HG02759 (cell line): ENCODE measurements around the gene KCTD20.

Experiments
- ATAC-seq: cut with Tn5 transposase; IDR thresholded peaks from one replicate; pipeline ENCODE4 v1.9.1; 2021; ENCODE audit warnings: mild to moderate bottlenecking, moderate library complexity; ENCODE audit not compliant: unreplicated experiment

KCTD20 gene

DNA sequence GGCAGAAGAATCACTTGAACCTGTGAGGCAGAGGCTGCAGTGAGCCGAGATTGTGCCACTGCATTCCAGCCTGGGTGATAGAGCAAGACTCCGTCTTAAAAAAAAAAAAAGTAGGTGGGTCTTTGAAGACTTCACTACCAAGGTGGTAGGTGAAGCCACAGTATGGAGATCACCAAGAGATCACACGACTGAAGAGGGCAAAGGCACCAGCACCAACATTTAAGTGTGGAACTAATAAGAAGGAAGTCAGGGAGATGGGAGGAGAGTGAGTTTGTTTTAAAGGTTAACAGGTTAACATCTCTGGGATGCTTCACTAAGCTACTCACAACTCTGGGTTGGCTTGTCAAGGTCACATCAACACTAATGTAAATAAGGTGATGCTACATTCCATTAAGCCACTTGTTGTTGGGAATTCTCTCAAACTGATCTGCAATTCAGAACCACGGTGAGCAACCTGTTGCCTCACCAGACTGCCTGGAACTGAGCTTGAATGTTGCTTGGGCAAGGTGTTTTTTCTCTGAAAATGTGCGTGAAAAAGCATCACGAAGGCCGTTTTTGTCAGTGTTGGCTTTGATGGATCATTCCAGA lies 48.7 kb downstream of the KCTD20 start:
- no peak for ATAC-seq

DNA sequence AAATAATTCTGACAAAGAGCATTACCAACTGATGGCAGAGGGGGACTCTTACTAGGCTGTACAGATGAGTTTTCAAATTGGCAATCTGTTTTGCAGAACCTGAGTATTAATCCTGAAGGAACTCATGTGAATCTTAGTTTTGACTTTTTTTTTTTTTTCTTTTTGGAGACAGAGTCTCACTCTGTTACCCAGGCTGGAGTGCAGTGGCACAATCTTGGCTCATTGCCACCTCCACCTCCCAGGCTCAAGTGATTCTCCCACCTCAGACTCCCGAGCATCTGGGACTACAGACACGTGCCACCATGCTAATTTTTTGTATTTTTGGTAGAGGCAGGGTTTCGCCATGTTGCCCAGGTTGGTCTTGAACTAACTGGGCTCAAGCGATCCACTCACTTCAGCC lies 49.3 kb downstream of the KCTD20 start:
- ATAC-seq = no peak

DNA sequence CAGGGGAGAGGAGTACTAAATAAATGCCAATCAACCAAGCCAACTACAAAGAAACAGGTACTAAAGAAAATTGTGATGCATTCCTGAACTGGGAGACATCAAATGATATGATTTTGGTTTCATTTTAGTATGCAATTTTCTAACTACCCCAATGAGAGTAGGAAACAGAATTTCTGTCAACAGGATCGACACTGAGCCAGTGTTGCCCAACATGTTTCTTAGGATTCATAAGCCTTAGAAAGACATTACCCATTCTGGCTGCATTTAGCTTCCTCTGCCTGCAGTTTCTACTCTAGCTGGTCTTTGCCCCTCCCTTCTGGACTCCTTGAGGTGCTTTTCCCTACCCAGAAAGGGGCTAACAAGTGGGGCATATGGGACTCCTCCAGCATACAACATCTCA lies 49.8 kb downstream of the KCTD20 start:
- ATAC-seq = no peak

DNA sequence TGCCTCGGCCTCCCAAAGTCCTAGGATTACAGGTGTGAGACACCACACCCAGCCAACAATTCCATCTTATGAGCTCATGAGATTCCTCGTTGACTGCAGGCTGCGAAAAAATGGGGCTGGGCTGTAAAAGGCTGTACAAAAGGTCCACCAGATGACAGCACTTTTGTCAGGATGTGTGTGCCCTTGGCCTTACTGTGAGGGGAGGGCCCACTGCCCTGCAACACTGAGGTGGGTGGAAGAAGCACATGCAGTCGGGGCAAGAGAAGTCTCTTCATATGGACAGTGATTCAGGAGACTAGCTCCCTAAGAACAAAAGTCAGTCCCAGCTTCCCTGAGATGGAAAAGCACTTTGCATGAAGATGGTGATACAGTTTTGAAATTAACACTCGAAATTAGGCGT lies 50.5 kb downstream of the KCTD20 start:
- no peak for ATAC-seq

DNA sequence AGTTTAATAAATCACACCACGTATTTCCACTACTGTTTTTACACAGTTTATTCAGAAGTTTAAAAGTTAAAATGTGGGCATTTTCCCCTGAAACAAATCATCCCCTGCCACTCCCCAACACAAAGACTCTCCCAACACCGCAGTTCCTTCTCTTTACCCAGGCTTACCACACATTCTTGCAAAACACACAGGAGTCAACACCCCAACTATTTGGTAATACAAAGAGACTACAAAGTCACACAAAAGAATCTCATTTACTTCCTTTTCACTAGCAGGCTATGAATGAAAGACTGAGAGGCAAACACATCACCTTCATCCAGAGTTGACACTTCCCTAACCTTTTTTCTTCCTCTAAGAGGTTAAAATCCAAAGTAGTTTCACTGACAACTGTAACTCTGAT lies 51.1 kb downstream of the KCTD20 start:
- ATAC-seq = no peak

DNA sequence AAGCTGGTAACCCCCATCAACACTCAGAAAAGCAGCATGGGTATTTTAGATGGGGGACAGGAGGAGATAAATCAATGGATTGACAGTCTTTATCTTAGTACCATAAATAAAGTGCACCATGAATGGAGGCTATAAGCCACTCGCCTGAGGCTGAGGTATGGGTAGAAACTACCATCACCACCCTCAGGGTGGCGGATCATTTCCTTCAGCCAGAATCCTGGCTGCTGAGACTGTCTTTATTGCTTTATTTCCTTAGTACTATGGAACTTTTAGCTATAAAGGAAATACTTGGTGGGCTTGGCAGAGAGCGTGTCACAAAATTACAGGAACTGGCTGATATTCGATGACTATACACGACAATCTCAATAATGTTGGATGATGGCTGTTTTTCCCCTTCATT lies 52.3 kb downstream of the KCTD20 start:
- no peak for ATAC-seq

DNA sequence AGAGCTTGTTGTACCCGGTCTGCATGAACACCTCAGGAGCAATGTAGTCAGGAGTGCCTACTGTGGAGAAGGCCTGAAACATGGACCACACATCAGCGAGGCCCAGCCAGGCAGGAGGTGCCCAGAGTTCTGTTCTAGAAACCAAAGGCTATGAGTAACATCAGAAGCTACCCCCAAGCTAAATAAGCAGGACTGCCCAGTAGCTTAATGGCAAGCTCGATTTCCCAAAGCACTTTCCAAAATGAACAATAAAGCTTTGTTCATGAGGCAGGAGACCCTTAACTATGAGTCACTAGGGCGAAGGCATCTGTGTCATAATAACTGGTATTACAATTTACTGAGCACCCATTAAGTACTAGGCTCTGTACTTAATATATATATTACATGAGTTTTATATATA lies 57.1 kb downstream of the KCTD20 start:
- no peak for ATAC-seq

DNA sequence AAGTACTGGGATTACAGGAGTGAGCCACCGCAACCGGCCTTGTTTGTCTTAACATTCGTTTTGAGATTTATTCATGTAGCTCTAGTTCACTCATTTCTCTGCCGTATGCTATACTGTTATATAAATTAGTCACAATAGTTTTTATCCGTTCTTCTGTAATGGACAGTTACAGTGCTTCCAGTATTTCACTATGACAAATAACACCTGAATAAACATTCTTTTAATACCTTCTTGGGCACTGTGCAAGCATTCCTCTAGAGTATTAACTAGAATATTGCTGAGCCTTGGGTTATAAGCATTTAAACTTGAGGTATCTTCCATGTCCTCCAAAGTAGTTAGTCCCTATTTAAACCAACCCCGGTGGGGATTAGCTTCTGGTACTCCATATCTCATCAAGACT lies 58.9 kb downstream of the KCTD20 start:
- ATAC-seq = no peak

DNA sequence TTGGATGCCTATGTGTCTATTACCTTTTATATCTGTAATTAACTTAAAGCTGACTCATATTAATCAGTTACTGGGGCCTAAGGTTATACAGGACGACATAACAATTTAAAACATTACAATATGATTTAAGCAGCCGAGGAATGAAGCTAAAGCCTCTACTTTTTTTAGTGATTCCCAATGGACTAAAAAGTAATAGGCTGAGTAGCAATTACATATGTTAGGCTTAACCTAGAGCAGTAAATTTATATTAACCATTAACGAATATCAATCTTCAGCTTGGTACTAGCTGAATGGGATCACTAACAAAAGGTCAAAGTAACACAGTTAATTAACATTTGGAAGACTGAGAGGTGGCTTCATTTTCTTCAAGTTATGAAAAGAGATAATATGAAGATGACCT lies 61.4 kb downstream of the KCTD20 start:
- no peak for ATAC-seq

DNA sequence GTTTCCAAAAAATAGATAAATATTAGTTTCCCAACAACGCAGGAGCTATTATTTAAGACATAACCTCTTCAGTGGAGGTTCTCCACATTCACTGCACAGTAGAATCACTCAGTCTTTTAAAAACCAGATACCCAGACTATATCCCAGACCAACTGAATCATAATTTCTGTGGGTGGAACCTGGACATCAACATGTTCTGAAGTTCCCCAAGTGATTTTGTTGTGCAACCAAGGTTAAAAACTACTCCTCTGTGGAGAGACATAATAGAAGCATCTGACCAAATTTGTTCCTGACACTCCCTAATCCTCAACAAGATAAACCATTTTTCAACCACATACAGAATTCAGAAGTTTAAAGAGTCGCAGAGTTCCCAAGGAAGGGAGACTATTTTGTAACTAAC lies 62.2 kb downstream of the KCTD20 start:
- ATAC-seq = no peak

DNA sequence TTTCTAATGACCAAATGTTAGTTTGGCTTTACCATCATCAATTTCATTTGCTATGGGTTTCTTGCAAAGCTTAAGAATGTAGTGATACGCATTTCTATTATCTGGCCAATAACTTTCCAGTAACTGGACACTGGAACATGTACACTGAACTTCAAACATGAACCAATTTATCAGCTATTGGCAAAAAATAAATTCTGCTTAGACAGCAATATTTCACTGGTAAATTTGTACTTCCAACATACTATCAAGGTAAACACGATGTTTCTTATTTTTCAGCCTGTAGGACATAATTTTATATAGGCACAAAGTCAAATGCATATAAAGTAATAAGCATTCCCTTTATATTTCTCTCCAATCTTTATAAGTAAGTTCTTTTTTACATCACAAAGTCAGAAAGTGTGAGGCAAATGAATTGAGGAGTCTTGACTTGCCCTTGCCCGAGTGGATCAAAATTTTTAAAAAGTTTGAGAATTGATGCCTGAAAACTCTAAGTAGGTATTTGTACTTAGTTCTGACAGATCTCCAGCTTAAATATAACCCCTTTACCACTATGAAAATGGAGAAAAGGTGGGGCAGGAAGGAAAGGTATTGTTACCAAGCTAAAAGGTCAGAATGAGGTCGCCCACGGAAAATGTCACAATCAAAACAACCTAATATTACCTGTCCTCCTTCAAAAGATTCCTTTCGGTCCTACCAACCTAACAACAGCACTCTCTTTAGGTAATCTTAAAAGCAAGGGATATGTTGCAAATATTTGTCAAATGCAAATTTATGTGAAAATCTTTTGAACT lies 63.1 kb downstream of the KCTD20 start:
- ATAC-seq = no peak

DNA sequence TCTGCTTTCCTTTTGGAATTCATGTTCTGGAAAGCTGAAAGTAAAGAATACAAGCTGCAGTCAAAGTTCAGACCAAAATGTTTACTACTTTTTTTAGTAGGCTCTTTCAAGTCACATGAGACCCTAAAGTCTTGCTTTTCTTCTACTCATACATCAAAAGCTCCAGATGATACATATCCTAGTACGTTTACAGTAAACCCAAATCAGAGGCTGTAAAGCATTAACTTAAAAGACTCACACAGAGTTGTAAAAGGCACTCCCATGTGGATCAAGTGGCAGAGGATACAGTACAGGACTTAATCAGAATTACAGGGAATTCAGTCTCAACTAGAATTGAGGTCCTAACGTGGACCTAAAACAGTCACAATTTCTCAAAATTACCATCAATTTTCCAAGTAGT lies 63.8 kb downstream of the KCTD20 start:
- no peak for ATAC-seq

DNA sequence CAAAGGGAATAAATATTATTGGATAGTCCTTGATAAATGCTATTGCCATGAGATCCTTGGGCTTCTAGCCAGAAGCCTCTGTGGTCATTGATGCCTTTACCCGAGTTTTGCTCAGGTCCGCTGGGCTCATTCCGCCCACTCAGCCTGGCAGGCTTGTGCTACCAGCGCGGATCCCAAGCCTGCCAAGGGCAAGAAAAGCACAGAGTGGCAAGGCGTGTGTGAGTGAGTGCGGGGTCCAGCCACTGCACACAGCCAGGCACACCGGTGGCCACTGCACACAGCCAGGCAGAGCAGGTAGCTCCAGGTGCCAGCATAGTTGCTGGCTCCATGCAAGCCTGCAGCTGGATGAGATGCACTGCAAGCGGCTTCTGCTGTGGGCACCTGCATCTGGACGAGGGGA lies 65.7 kb downstream of the KCTD20 start:
- no peak for ATAC-seq

DNA sequence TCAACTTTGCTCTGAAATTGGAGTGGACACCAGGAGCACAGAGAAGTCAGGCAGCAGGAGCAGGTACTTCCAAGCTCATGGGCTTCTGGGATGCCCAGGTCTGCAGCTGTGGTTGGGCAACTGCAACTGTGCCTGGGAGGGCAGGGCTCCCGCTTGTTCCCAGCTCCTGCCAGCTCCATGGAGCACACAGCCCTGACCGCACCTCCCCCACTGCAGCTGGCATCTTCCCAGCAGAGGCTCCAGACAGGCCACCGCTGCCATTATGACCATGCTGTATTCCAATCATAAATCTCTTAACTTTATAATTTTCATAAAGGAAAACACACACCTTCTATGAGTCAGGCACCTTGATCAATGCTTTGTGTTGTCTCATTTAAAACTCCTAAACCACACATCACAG lies 67.6 kb downstream of the KCTD20 start:
- no peak for ATAC-seq

DNA sequence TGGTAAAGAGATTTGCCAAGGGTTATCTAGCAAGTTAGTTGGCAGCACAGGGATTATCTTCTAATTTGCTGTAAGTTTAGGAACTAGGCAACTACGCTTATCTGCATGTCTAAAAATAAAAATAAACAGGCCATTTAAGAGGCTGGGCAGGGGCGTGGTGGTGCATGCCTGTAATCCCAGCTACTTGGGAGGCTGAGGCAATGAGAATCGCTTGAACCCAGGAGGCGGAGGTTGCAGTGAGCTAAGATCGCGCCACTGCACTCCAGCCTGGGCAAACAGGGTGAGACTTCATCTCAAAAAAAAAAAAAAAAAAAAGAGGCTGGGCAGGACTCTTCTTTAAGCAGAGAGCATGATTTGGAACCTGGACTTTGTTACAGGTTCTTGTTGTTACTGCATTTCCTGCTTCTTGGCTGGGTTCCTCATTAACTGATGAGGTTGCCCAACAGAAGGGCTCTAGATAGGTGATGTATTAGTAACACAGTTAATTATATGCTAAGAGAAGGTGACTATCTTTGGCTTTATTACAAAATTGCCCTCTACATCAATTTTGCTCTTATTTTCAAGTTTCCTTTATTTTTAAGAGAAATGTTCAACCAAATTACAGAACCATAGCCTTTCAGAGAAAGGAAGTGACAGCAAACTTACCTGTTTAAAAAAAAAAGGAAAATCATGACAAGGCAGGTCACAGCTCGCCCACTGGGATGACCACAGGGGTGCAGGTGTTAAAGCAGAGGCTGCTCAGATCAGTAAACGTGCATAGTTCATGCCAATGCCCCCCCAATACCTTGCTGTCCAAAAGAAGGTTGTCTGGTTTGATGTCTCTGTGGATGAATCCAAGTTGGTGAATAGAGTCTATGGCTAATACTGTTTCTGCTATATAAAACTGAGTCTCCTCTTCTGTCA lies 72.0 kb downstream of the KCTD20 start:
- no peak for ATAC-seq

DNA sequence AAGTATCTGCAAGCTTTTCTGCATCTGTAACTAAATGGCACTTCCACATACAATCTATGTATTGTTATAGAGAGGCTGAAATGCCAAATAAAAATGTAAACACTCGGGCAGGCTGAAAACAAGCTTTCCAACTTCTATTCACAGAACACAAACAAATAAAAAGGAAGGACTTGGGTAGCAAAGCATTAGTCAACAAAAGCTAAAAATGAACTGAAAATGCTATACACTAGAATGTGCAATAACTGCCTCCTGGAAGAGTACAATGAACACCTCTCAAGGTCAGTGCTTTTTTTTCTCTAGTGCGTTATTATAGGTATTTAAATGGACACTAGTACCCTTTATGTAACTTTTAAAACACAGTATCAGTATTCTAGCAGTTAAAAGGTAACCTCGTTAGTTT lies 73.0 kb downstream of the KCTD20 start:
- no peak for ATAC-seq

DNA sequence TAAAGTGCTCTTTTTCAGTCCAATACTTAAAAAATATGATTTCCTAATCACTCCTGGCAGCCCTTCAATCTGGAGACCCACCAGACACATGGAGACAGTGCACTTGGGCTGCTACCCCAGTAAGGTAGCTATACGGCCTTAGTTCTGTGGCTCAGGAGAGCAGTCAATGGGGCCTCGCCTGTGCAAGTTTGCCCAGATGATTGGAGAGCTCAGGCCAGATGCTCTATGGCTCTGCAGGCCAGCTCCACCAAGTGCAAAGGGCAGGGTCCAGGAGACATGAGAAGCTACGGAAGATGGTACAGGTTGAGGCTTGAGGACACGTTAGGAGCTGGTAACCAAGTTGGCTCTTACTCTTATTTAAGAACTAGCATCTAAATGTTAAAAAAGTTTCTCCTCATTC lies 73.8 kb downstream of the KCTD20 start:
- ATAC-seq = no peak

DNA sequence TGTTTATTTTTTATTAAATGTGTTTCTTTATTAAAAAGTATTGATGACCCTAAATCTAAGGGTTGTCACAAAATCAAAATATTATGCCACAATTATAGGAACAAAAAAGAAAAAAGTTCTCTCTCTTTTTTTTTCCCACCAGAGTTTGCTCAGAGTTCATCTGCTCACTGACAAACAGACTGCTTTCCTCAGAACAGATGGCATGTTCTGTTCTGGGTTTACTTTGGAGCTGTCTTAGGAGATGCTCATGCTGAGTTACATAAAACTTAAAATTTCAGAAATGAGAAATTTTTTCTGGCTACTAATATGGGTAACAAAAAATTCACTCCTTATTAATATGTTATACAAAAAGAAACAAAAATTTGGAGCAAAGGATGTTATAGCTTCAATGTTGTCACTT lies 74.2 kb downstream of the KCTD20 start:
- ATAC-seq = no peak

DNA sequence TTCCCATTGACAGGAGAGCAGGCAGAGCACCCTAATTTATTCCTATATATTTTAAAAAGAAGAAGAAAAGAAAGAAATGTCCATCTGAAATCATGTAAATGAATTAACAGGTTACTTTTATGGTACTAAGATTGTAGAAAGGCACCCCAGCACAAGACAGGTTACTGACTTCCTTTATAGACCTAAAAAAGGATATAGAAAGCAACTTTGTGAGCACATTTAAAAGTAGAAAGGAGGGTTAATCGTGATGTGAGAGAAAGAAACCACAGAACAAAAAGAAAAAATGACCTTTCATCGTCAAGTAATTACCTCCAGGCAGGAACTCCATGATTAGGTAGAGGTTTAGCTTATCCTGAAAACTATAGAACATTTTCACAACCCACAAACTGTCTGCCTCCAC lies 74.6 kb downstream of the KCTD20 start:
- ATAC-seq = no peak

DNA sequence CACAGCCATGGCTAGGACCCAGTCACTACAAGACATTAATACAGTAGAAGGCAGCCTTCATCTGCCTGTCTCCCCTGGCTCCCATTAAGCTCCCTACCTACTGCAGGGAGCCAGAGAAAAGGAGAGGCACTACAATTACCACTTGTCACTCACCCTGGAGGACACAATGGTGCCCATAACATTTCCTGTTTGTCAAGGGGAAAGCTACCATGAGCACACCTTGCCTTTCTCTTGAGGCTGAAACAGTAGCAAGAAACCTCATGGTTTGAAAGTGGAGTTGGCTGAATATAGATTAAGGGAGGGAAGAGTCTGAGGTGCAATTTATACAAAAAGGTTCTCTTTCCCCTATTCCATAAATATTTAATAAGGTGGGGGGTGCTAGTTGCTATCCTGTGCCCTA lies 76.6 kb downstream of the KCTD20 start:
- ATAC-seq = no peak

DNA sequence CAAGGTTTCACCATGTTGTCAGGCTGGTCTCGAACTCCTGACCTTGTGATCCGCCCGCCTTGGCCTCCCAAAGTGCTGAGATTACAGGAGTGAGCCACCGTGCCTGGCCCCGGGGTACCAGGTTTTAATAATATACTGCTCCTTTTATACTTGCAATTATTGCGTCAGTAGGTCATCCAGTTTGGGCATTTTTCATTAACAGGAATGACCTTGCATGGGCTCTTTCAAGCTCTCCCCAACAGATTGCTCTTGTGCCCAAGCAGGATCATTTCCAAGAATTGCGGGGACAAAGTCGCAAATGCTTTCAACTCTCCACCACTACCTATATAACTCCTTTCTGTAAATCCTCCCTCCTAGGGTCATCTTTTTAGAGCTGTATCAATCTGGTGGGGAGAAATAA lies 80.7 kb downstream of the KCTD20 start:
- ATAC-seq = no peak

DNA sequence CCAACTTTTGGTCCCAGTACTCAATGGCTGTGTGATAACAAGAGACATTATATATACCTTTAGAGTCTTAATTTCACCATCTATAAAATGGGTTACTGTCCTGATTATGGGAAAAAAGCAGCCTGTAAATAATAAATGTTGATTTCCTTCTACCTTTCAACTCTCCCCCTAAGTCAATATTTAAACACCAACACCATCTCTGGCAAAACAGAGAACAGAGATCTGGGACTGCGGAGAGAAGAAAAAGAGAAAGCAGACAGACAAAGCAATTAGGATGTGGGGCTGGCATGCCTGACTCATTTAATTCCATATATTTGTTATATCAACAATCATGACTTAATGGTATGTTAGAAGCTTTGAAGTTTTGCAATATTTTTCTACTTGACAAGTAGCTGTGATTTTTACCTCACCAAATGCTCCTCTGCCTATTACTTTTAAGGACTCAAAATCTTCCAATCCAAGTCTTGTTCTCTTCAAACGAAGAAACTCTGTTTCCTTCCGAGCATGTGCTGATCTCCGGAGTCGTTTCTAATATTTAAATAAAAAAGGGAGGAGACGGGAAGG lies 81.2 kb downstream of the KCTD20 start:
- ATAC-seq = no peak
